ENCODE results near the gene ULK4. TPM values are rescaled to one million over a fixed set of nuclear protein-coding genes. Genes with fewer than 3 reads are reported as not detected.

The ULK4 gene
- total and polyA plus RNA-seq, 9 of the 15 experiments (the other 6 are each of a cell fraction or from before 2014, with no cell fraction given), result 3.0 to 5.9 (median 3.5) TPM

- H3K27me3 ChIP-seq (ENCODE audit: control insufficient read depth in 2 of 2, insufficient read depth in 2 of 2, low read length in 2 of 2), result no peaks in the 10 kb centered on the region
- FAIRE-seq (no peak), DNase-seq (ENCODE audit: extremely low read depth in 1 of 4, low spot score in 3 of 4) (no peak), ATAC-seq (no peak)
- H2AFZ ChIP-seq (ENCODE audit: low read depth, low read length), result no peak overlapping the region
- BruUV-seq (replicated peaks), result no TSS peak
- no peak overlapping the region for H3K9ac ChIP-seq (ENCODE audit: insufficient read depth in 1 of 2, low read depth in 2 of 2, low read length in 2 of 2)
- POLR2A ChIA-PET, result interaction anchor here (0.9 to 5.4 kb wide), 3 partner anchors 10 to 384 kb away, joined by 3 to 33 read pairs (median 3); partner anchors contain the start of gene CTNNB1
- TF ChIP-seq, protein P1, sequence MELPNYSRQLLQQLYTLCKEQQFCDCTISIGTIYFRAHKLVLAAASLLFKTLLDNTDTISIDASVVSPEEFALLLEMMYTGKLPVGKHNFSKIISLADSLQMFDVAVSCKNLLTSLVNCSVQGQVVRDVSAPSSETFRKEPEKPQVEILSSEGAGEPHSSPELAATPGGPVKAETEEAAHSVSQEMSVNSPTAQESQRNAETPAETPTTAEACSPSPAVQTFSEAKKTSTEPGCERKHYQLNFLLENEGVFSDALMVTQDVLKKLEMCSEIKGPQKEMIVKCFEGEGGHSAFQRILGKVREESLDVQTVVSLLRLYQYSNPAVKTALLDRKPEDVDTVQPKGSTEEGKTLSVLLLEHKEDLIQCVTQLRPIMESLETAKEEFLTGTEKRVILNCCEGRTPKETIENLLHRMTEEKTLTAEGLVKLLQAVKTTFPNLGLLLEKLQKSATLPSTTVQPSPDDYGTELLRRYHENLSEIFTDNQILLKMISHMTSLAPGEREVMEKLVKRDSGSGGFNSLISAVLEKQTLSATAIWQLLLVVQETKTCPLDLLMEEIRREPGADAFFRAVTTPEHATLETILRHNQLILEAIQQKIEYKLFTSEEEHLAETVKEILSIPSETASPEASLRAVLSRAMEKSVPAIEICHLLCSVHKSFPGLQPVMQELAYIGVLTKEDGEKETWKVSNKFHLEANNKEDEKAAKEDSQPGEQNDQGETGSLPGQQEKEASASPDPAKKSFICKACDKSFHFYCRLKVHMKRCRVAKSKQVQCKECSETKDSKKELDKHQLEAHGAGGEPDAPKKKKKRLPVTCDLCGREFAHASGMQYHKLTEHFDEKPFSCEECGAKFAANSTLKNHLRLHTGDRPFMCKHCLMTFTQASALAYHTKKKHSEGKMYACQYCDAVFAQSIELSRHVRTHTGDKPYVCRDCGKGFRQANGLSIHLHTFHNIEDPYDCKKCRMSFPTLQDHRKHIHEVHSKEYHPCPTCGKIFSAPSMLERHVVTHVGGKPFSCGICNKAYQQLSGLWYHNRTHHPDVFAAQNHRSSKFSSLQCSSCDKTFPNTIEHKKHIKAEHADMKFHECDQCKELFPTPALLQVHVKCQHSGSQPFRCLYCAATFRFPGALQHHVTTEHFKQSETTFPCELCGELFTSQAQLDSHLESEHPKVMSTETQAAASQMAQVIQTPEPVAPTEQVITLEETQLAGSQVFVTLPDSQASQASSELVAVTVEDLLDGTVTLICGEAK (IDR thresholded peaks at IDR 0.05), result peak; percentile 87
- TF ChIP-seq, protein P1 (CRISPR knock-in tag; IDR thresholded peaks at IDR 0.05), result peak; percentile 69
- TF ChIP-seq PBX2 (CRISPR knock-in tag; IDR thresholded peaks at IDR 0.05; ENCODE audit: low read depth), result no peak
- TF ChIP-seq PBX2 (tag; conservative IDR thresholded peaks at IDR 0.05; ENCODE audit: low read depth), result no peak
- no peak for TF ChIP-seq ARID3A (IDR thresholded peaks at IDR 0.05; ENCODE audit: borderline replicate concordance, low read depth, low read length)
- TF ChIP-seq VEZF1 (CRISPR knock-in tag; IDR thresholded peaks at IDR 0.05), result no peak
- no peak overlapping the region for H3K4me2 ChIP-seq (ENCODE audit: insufficient read depth, low read length)
- in situ Hi-C loops (cut with MboI), result no loop called here
- CTCF ChIA-PET (ENCODE audit: low intra/inter-chr PET ratio), result no interaction called here
- 87% methylated on average over 2 of the region's 2 CpGs for WGBS (ENCODE audit: insufficient coverage, low coverage, missing lambda C conversion rate)
- intact Hi-C loops (cut with micrococcal nuclease), result no loop called here
- peaks cover 96% of the 10 kb centered on the region for H3K79me2 ChIP-seq (ENCODE audit: control insufficient read depth, insufficient read depth, low read length)
- H4K20me1 ChIP-seq (replicated peaks; ENCODE audit: control insufficient read depth, insufficient read depth, low read length), result peaks cover 60% of the 10 kb centered on the region
- no peaks in the 10 kb centered on the region for H3K9me3 ChIP-seq (replicated peaks; ENCODE audit: control insufficient read depth, insufficient read depth, low read depth, low read length)
- no peaks in the 10 kb centered on the region; the same call in 2 of the 3 replicates for H3K36me3 ChIP-seq (ENCODE audit: control insufficient read depth, insufficient read depth, low read length)
- no peak overlapping the region for H3K4me3 ChIP-seq
- H3K4me1 ChIP-seq (replicated peaks in 1 of 2; ENCODE audit: control insufficient read depth in 2 of 2, insufficient read depth in 2 of 2, low read length in 2 of 2), result peaks cover 7 to 19% of the 10 kb centered on the region in 2 experiments; a peak in 4 of 5 replicates
- no peak overlapping the region for H3K27ac ChIP-seq (ENCODE audit: extremely low read depth, low read depth, low read length)
- H3K9me1 ChIP-seq (ENCODE audit: control insufficient read depth, insufficient read depth, low read length), result no peaks in the 10 kb centered on the region
Measured at GRCh38 chr3:41212088-41212487, 749.8 kb downstream of the ULK4 start.

Measured in K562 (cell line).